ENCODE data around the gene MROH8.
"Not testable (repeated sequence)": the region's sequence is repeated elsewhere in the genome, so short reads cannot be mapped to it uniquely, and the experiment has no call there.

Gene MROH8

GRCh38 chr20:37075932-37076685 lies 103.2 kb downstream of the MROH8 start:
- Histone ChIP-seq H3K9me3 (peaks cover 41% of the 10 kb centered on the region), H3K4me2 (no peak overlapping the region), H3K9ac (no peak overlapping the region), H4K20me1 (0 out of 2 replicates have a peak, but pooled peaks cover 7% of the 10 kb centered on the region), H3K27ac (no peak overlapping the region), H3K4me3 (no peak overlapping the region), H3K36me3 (peaks cover 99% of the 10 kb centered on the region), H3K4me1 (no peaks in the 10 kb centered on the region), H3K27me3 (no peaks in the 10 kb centered on the region)
- TF ChIP-seq Cebpa-rat (IDR thresholded peaks at IDR 0.05), result no peak

- Histone ChIP-seq H3K9ac (no peak overlapping the region), H3K4me3 (no peak overlapping the region), H3K27me3 (no peaks in the 10 kb centered on the region), H3K4me1 (no peaks in the 10 kb centered on the region), H3K27ac (no peak overlapping the region), H3K9me3 (peaks cover 45% of the 10 kb centered on the region), H4K20me1 (0 out of 2 replicates have a peak, but pooled peaks cover 9% of the 10 kb centered on the region), H3K36me3 (peaks cover 81% of the 10 kb centered on the region), H3K4me2 (no peak overlapping the region)
- TF ChIP-seq Cebpa-rat (IDR thresholded peaks at IDR 0.05), result no peak
These were observed 106.8 kb downstream of the MROH8 start for GRCh38 chr20:37072293-37073196.

- Histone ChIP-seq H3K27me3 (no peaks in the 10 kb centered on the region), H3K27ac (no peak overlapping the region), H3K4me2 (no peak overlapping the region), H3K4me3 (no peak overlapping the region), H3K9ac (no peak overlapping the region), H3K36me3 (peaks cover 81% of the 10 kb centered on the region), H4K20me1 (0 out of 2 replicates have a peak, but pooled peaks cover 9% of the 10 kb centered on the region), H3K9me3 (peaks cover 36% of the 10 kb centered on the region), H3K4me1 (no peaks in the 10 kb centered on the region)
- no peak for TF ChIP-seq Cebpa-rat (IDR thresholded peaks at IDR 0.05)
These were observed 107.9 kb downstream of the MROH8 start for GRCh38 chr20:37071481-37071911.

- H3K27me3 ChIP-seq, H3K4me2 ChIP-seq, H3K4me1 ChIP-seq, H3K4me3 ChIP-seq, H4K20me1 ChIP-seq, H3K27ac ChIP-seq, H3K9ac ChIP-seq: not testable (repeated sequence)
- Histone ChIP-seq H3K9me3 (peaks cover 19% of the 10 kb centered on the region), H3K36me3 (peaks cover 81% of the 10 kb centered on the region)
These were observed 109.8 kb downstream of the MROH8 start for GRCh38 chr20:37069563-37069962.

GRCh38 chr20:37066168-37066567 lies 113.2 kb downstream of the MROH8 start:
- Histone ChIP-seq H3K4me3 (no peak overlapping the region), H3K9me3 (peaks cover 5% of the 10 kb centered on the region; the same call in 1 of the 2 replicates), H3K27me3 (no peaks in the 10 kb centered on the region), H3K4me2 (no peak overlapping the region), H3K4me1 (no peaks in the 10 kb centered on the region), H3K27ac (no peak overlapping the region), H4K20me1 (0 out of 2 replicates have a peak, but pooled peaks cover 3% of the 10 kb centered on the region), H3K36me3 (peaks cover 77% of the 10 kb centered on the region), H3K9ac (no peak overlapping the region)
- TF ChIP-seq Cebpa-rat (IDR thresholded peaks at IDR 0.05), result no peak

GRCh38 chr20:37055276-37055675 lies 124.1 kb downstream of the MROH8 start:
- H3K27ac ChIP-seq, result no peak overlapping the region
- no peaks in the 10 kb centered on the region for H3K27me3 ChIP-seq
- H4K20me1 ChIP-seq, result no peaks in the 10 kb centered on the region
- no peak overlapping the region for H3K4me2 ChIP-seq
- no peak overlapping the region for H3K4me3 ChIP-seq
- H3K9ac ChIP-seq, result no peak overlapping the region
- H3K9me3 ChIP-seq, result no peaks in the 10 kb centered on the region
- peaks cover 96% of the 10 kb centered on the region for H3K36me3 ChIP-seq
- no peak for TF ChIP-seq Cebpa-rat (IDR thresholded peaks at IDR 0.05)
- no peaks in the 10 kb centered on the region for H3K4me1 ChIP-seq

- peaks cover 96% of the 10 kb centered on the region for H3K36me3 ChIP-seq
- no peak for TF ChIP-seq Cebpa-rat (IDR thresholded peaks at IDR 0.05)
These were observed 126.0 kb downstream of the MROH8 start for GRCh38 chr20:37053230-37053950.

More at GRCh38 chr20:37053230-37053950, 126.0 kb downstream of the MROH8 start:
- no peaks in the 10 kb centered on the region for H3K4me1 ChIP-seq
- H3K9me3 ChIP-seq, result no peaks in the 10 kb centered on the region
- H3K4me2 ChIP-seq, result no peak overlapping the region
- no peak overlapping the region for H3K4me3 ChIP-seq
- no peak overlapping the region for H3K9ac ChIP-seq
- no peak overlapping the region for H3K27ac ChIP-seq
- no peaks in the 10 kb centered on the region for H3K27me3 ChIP-seq
- no peaks in the 10 kb centered on the region for H4K20me1 ChIP-seq

Data from BLaER1 (cell line).